ENCODE results near the gene RB1.

DNA sequence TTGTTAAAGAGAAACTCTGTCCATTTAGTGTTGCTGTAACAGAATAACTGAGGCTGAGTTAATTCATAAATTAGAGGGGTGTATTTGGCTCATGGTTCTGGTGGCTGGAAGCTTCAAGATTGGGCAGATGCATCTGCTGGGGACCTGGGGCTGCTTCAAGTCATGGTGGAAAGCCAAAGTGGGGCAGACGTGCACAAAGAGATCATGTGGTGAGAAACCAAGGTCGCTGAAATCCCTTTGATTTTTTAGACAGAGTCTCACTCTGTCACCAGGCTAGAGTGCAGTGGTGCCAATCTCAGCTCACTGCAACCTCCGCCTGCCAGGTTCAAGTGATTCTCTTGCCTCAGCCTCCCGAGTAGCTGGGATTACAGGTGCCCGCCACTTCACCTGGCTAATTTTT is 183.3 kb downstream of the RB1 start:
- no peak for TF ChIP-seq GATA2 (IDR thresholded peaks at IDR 0.05; ENCODE audit: low read depth, low read length)
- no peak for TF ChIP-seq GATA3 (IDR thresholded peaks at IDR 0.05; ENCODE audit: low read depth, low read length)
